HG02938 (cell line): Measurements from ENCODE around the gene SLC35F4.
"Not testable (repeated sequence)": the region's sequence is repeated elsewhere in the genome, so short reads cannot be mapped to it uniquely, and the experiment has no call there.

Experiments
- ATAC-seq: cut with Tn5 transposase; IDR thresholded peaks from one replicate; pipeline ENCODE4 v1.9.1; 2021; ENCODE audit warnings: mild to moderate bottlenecking, moderate library complexity; ENCODE audit not compliant: unreplicated experiment

Gene SLC35F4

GRCh38 chr14:57811998-57812546 is 53.8 kb downstream of the SLC35F4 start:
- ATAC-seq, result no peak

GRCh38 chr14:57809808-57810207 is 56.1 kb downstream of the SLC35F4 start:
- no peak for ATAC-seq

- no peak for ATAC-seq
Measured at GRCh38 chr14:57797160-57797559, 68.7 kb downstream of the SLC35F4 start.

- ATAC-seq, result no peak
Measured at GRCh38 chr14:57796556-57796955, 69.3 kb downstream of the SLC35F4 start.

GRCh38 chr14:57785058-57785457 is 80.8 kb downstream of the SLC35F4 start:
- ATAC-seq, result no peak

- ATAC-seq, result no peak
Measured at GRCh38 chr14:57771801-57772200, 94.1 kb downstream of the SLC35F4 start.

- ATAC-seq, result no peak
Measured at GRCh38 chr14:57769863-57770523, 95.9 kb downstream of the SLC35F4 start.

GRCh38 chr14:57761800-57762199 is 104.1 kb downstream of the SLC35F4 start:
- ATAC-seq, result no peak

- ATAC-seq, result no peak
Measured at GRCh38 chr14:57760896-57761295, 105.0 kb downstream of the SLC35F4 start.

GRCh38 chr14:57755018-57755521 is 110.8 kb downstream of the SLC35F4 start:
- ATAC-seq, result no peak

GRCh38 chr14:57754527-57754926 is 111.4 kb downstream of the SLC35F4 start:
- ATAC-seq, result no peak

GRCh38 chr14:57753821-57754220 is 112.1 kb downstream of the SLC35F4 start:
- no peak for ATAC-seq

GRCh38 chr14:57752142-57752695 is 113.7 kb downstream of the SLC35F4 start:
- not testable (repeated sequence) for ATAC-seq

GRCh38 chr14:57751400-57751799 is 114.5 kb downstream of the SLC35F4 start:
- no peak for ATAC-seq

- ATAC-seq, result no peak
Measured at GRCh38 chr14:57749267-57749666, 116.6 kb downstream of the SLC35F4 start.

- no peak for ATAC-seq
Measured at GRCh38 chr14:57748279-57748678, 117.6 kb downstream of the SLC35F4 start.

- ATAC-seq, result no peak
Measured at GRCh38 chr14:57747036-57747435, 118.9 kb downstream of the SLC35F4 start.

- ATAC-seq, result no peak
Measured at GRCh38 chr14:57746563-57746962, 119.3 kb downstream of the SLC35F4 start.

GRCh38 chr14:57739516-57739915 is 126.4 kb downstream of the SLC35F4 start:
- no peak for ATAC-seq

- ATAC-seq, result no peak
Measured at GRCh38 chr14:57737598-57737997, 128.3 kb downstream of the SLC35F4 start.

- ATAC-seq, result no peak
Measured at GRCh38 chr14:57736391-57736790, 129.5 kb downstream of the SLC35F4 start.

GRCh38 chr14:57735276-57735675 is 130.6 kb downstream of the SLC35F4 start:
- no peak for ATAC-seq
